Measurements from ENCODE around the gene NAA60. TPM values are rescaled to one million over a fixed set of nuclear protein-coding genes. Genes with fewer than 3 reads are reported as not detected.
A peak's percentile ranks its signal among the peaks of the same experiment; 100 is the strongest.

Gene NAA60
- total and polyA plus RNA-seq, 2 experiments from 2014 or later = 11.2 to 49.4 TPM

GRCh38 chr16:3401719-3402397 lies 41.6 kb upstream of the NAA60 start:
- H3K27me3 ChIP-seq (replicated peaks; ENCODE audit: insufficient read depth) = no peaks in the 10 kb centered on the region
- no peak for TF ChIP-seq EZH2phosphoT487 (IDR thresholded peaks at IDR 0.05; ENCODE audit: insufficient read depth, low read depth)
- TF ChIP-seq EZH2 (IDR thresholded peaks at IDR 0.05; ENCODE audit: insufficient read depth, poor library complexity, severe bottlenecking) = no peak
- H3K9me2 ChIP-seq (ENCODE audit: insufficient read depth) = no peaks in the 10 kb centered on the region
- no peaks in the 10 kb centered on the region for H3K9me3 ChIP-seq (ENCODE audit: low read depth)
- H4K20me1 ChIP-seq (ENCODE audit: insufficient read depth) = no peaks in the 10 kb centered on the region
- in situ Hi-C loops (cut with MboI) = no loop called here
- peak overlapping the region; percentile 96 for H2AFZ ChIP-seq
- peaks cover 9% of the 10 kb centered on the region; the same call in 1 of the 2 replicates for H3K4me1 ChIP-seq (ENCODE audit: insufficient read depth)
- peaks cover 26% of the 10 kb centered on the region for H3K36me3 ChIP-seq (ENCODE audit: low read depth)
- 22 to 29% methylated on average over 17 of the region's 17 CpGs for WGBS, 2 experiments (ENCODE audit: low coverage in 1 of 2, low lambda C conversion rate in 2 of 2, missing lambda C conversion rate in 2 of 2)
- peak overlapping the region; percentile 71 for H3K27ac ChIP-seq
- H3K4me2 ChIP-seq (ENCODE audit: unreplicated experiment) = peak overlapping the region; percentile 93
- peak overlapping the region; percentile 96 for H3K4me3 ChIP-seq
- H3F3A ChIP-seq (ENCODE audit: insufficient read depth) = peaks cover 9% of the 10 kb centered on the region; the same call in 1 of the 2 replicates
- H3K79me2 ChIP-seq (ENCODE audit: insufficient read depth) = peaks cover 65% of the 10 kb centered on the region
- peak; percentile 42 for DNase-seq
- peak overlapping the region; percentile 92 for H3K9ac ChIP-seq

- H3K9me3 ChIP-seq (ENCODE audit: low read depth) = no peaks in the 10 kb centered on the region
- in situ Hi-C loops (cut with MboI) = no loop called here
Measured at GRCh38 chr16:3408561-3409197, 34.8 kb upstream of the NAA60 start.

GRCh38 chr16:3413730-3414379 lies 29.6 kb upstream of the NAA60 start:
- H3K9me2 ChIP-seq (ENCODE audit: insufficient read depth) = no peaks in the 10 kb centered on the region
- H4K20me1 ChIP-seq (ENCODE audit: insufficient read depth) = no peaks in the 10 kb centered on the region
- H3K27ac ChIP-seq = no peak overlapping the region
- H3K4me3 ChIP-seq = no peak overlapping the region
- H3K9ac ChIP-seq = no peak overlapping the region
- H2AFZ ChIP-seq = no peak overlapping the region
- no peak for DNase-seq
- no peaks in the 10 kb centered on the region for H3K79me2 ChIP-seq (ENCODE audit: insufficient read depth)
- no peaks in the 10 kb centered on the region for H3F3A ChIP-seq (ENCODE audit: insufficient read depth)
- in situ Hi-C loops (cut with MboI) = no loop called here
- 48 to 52% methylated on average over 28 to 29 of the region's 29 CpGs for WGBS, 2 experiments (ENCODE audit: low coverage in 1 of 2, low lambda C conversion rate in 2 of 2, missing lambda C conversion rate in 2 of 2)
- no peaks in the 10 kb centered on the region for H3K9me3 ChIP-seq (ENCODE audit: low read depth)
- TF ChIP-seq EZH2phosphoT487 (IDR thresholded peaks at IDR 0.05; ENCODE audit: insufficient read depth, low read depth) = no peak
- TF ChIP-seq EZH2 (IDR thresholded peaks at IDR 0.05; ENCODE audit: insufficient read depth, poor library complexity, severe bottlenecking) = no peak
- H3K36me3 ChIP-seq (ENCODE audit: low read depth) = peaks cover 8% of the 10 kb centered on the region
- no peaks in the 10 kb centered on the region for H3K27me3 ChIP-seq (replicated peaks; ENCODE audit: insufficient read depth)
- no peak overlapping the region for H3K4me2 ChIP-seq (ENCODE audit: unreplicated experiment)
- no peaks in the 10 kb centered on the region for H3K4me1 ChIP-seq (ENCODE audit: insufficient read depth)

More at GRCh38 chr16:3408561-3409197, 34.8 kb upstream of the NAA60 start:
- Histone ChIP-seq H3K4me3 (no peak overlapping the region), H3F3A (ENCODE audit: insufficient read depth) (no peaks in the 10 kb centered on the region), H3K4me2 (ENCODE audit: unreplicated experiment) (no peak overlapping the region), H3K27me3 (replicated peaks; ENCODE audit: insufficient read depth) (no peaks in the 10 kb centered on the region), H3K4me1 (ENCODE audit: insufficient read depth) (no peaks in the 10 kb centered on the region), H4K20me1 (ENCODE audit: insufficient read depth) (no peaks in the 10 kb centered on the region), H3K27ac (no peak overlapping the region), H2AFZ (no peak overlapping the region), H3K9me2 (ENCODE audit: insufficient read depth) (no peaks in the 10 kb centered on the region), H3K79me2 (ENCODE audit: insufficient read depth) (peaks cover 10% of the 10 kb centered on the region), H3K9ac (no peak overlapping the region), H3K36me3 (ENCODE audit: low read depth) (peaks cover 52% of the 10 kb centered on the region)
- TF ChIP-seq EZH2phosphoT487 (IDR thresholded peaks at IDR 0.05; ENCODE audit: insufficient read depth, low read depth) (no peak), EZH2 (IDR thresholded peaks at IDR 0.05; ENCODE audit: insufficient read depth, poor library complexity, severe bottlenecking) (no peak)
- DNase-seq = no peak
- WGBS, 2 experiments (ENCODE audit: low coverage in 1 of 2, low lambda C conversion rate in 2 of 2, missing lambda C conversion rate in 2 of 2) = 96 to 97% methylated on average over 12 of the region's 12 CpGs

GRCh38 chr16:3431779-3432219 lies 11.7 kb upstream of the NAA60 start:
- peak; percentile 54 for DNase-seq
- H3K9me3 ChIP-seq (ENCODE audit: low read depth) = no peaks in the 10 kb centered on the region
- TF ChIP-seq EZH2 (IDR thresholded peaks at IDR 0.05; ENCODE audit: insufficient read depth, poor library complexity, severe bottlenecking) = no peak
- no peak for TF ChIP-seq EZH2phosphoT487 (IDR thresholded peaks at IDR 0.05; ENCODE audit: insufficient read depth, low read depth)
- peaks cover 12% of the 10 kb centered on the region; the same call in 1 of the 2 replicates for H3K36me3 ChIP-seq (ENCODE audit: low read depth)
- peak overlapping the region; percentile 65 for H3K4me2 ChIP-seq (ENCODE audit: unreplicated experiment)
- peak overlapping the region; percentile 57 for H3K4me3 ChIP-seq
- H3K9me2 ChIP-seq (ENCODE audit: insufficient read depth) = no peaks in the 10 kb centered on the region
- no peak overlapping the region for H3K9ac ChIP-seq
- 46 to 73% methylated on average over 26 of the region's 26 CpGs for WGBS, 2 experiments (ENCODE audit: low coverage in 1 of 2, low lambda C conversion rate in 2 of 2, missing lambda C conversion rate in 2 of 2)
- no peaks in the 10 kb centered on the region for H3K4me1 ChIP-seq (ENCODE audit: insufficient read depth)
- no peak overlapping the region for H3K27ac ChIP-seq
- no peaks in the 10 kb centered on the region for H3K27me3 ChIP-seq (replicated peaks; ENCODE audit: insufficient read depth)
- H4K20me1 ChIP-seq (ENCODE audit: insufficient read depth) = no peaks in the 10 kb centered on the region
- in situ Hi-C loops (cut with MboI) = no loop called here
- H3K79me2 ChIP-seq (ENCODE audit: insufficient read depth) = peaks cover 11% of the 10 kb centered on the region; the same call in 1 of the 2 replicates
- H2AFZ ChIP-seq = peak overlapping the region; percentile 95
- no peaks in the 10 kb centered on the region for H3F3A ChIP-seq (ENCODE audit: insufficient read depth)
